Effector CD8-positive, alpha-beta T cell (primary cell): ENCODE data around the gene C11orf54.

Experiments used
- DNase-seq: peaks from one replicate; lab custom pipeline; 2025; lab: John Stamatoyannopoulos, UW
- total RNA-seq, 4 experiments: gene quantifications; one replicate each; lab custom pipeline; 2026; lab: John Stamatoyannopoulos, UW

The C11orf54 gene
- 9.8 to 25.0 (median 15.3) reads per million in 4 experiments for total RNA-seq

GRCh38 chr11:93741094-93741881, at the start of gene C11orf54, which contains the start of gene TAF1D:
Gene C11orf54, plus strand, starts transcription at chr11:93741672. Its CDS starts 5,722 bp downstream, at chr11:93747394.
Gene TAF1D, minus strand, starts transcription at chr11:93741495. Its CDS starts 2,191 bp downstream, at chr11:93739304.
- DNase-seq: peak; percentile 95

- DNase-seq: no peak
Measured at GRCh38 chr11:93694109-93694508, 47.4 kb upstream of the C11orf54 start.

- no peak for DNase-seq
Measured at GRCh38 chr11:93694557-93694956, 46.9 kb upstream of the C11orf54 start.

- no peak for DNase-seq
Measured at GRCh38 chr11:93697611-93698010, 43.9 kb upstream of the C11orf54 start.

- no peak for DNase-seq
Measured at GRCh38 chr11:93700830-93701229, 40.6 kb upstream of the C11orf54 start.

- DNase-seq: no peak
Measured at GRCh38 chr11:93704237-93704636, 37.2 kb upstream of the C11orf54 start.

- no peak for DNase-seq
Measured at GRCh38 chr11:93710239-93710638, 31.2 kb upstream of the C11orf54 start.

GRCh38 chr11:93712678-93713077, 28.8 kb upstream of the C11orf54 start:
- no peak for DNase-seq

GRCh38 chr11:93715797-93716396, 25.6 kb upstream of the C11orf54 start:
- no peak for DNase-seq

GRCh38 chr11:93717501-93717900, 24.0 kb upstream of the C11orf54 start:
- DNase-seq: no peak

GRCh38 chr11:93718057-93718563, 23.4 kb upstream of the C11orf54 start:
- DNase-seq: no peak

GRCh38 chr11:93719310-93719709, 22.2 kb upstream of the C11orf54 start:
- DNase-seq: no peak

- no peak for DNase-seq
Measured at GRCh38 chr11:93720522-93720921, 20.9 kb upstream of the C11orf54 start.

- DNase-seq: no peak
Measured at GRCh38 chr11:93724089-93724488, 17.4 kb upstream of the C11orf54 start.

- DNase-seq: no peak
Measured at GRCh38 chr11:93727985-93728791, 13.3 kb upstream of the C11orf54 start.

GRCh38 chr11:93728792-93729128, 12.7 kb upstream of the C11orf54 start:
- DNase-seq: no peak

GRCh38 chr11:93729129-93729616, 12.3 kb upstream of the C11orf54 start:
- DNase-seq: no peak

- no peak for DNase-seq
Measured at GRCh38 chr11:93730108-93731107, 11.1 kb upstream of the C11orf54 start.

GRCh38 chr11:93732237-93732892, 9.1 kb upstream of the C11orf54 start:
- no peak for DNase-seq

- no peak for DNase-seq
Measured at GRCh38 chr11:93733474-93733873, 8.0 kb upstream of the C11orf54 start.
